ENCODE results near the gene CACNG3.
"Not testable (repeated sequence)": the region's sequence is repeated elsewhere in the genome, so short reads cannot be mapped to it uniquely, and the experiment has no call there.

Gene CACNG3

DNA sequence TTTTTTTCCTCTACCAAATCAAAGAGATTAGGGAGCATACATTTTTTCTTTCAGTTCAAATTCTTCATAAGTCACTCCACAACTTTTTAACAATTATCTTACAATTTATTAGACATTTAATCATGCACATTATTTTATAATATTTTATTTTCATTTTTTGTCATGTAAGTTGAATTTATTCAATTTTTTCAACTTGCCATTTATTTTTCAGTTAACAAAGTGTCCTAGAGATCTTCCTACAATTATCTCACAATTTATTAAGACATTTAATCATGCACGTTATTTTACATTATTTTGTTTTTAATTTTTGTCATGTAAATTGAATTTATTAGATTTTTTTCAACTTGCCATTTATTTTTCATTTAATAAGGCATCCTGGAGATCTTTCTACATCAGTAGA lies 16.2 kb downstream of the CACNG3 start:
- no peak for DNase-seq
- in situ Hi-C loops (cut with HindIII; ENCODE audit: low pct_ligation_motif_present, low pct_unique_long_range_greater_than_20kb, low sequenced_read_pairs): no loop called here

DNA sequence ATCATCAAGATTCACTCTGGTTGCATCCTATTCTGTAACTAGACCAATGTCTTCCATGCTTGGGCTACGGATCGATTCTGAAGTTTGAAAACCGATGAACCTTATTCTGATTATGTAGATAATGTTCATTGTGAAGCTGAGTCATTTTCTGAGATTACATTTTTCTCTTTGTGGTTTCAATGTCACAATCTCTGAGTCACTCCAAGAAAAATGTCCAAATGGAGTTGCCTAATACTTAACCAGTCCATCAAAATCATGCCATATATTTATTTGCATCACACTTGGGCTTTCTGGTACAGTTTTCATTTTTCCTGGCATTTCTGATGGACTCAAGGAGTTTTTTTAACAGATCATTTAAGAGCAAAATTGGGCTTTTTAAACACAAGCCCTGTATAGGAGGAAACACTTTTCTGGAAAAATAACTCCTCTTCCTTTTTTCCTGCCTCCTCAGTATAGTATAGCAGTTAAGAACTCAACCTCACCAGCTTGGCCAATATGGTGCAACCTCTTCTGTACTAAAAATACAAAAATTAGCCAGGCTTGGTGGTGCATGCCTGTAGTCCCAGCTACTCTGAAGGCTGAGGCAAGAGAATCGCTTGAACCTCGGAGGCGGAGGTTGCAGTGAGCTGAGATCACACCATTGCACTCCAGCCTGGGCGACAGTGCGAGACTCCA lies 17.5 kb downstream of the CACNG3 start:
- peak; percentile 7 for DNase-seq
- in situ Hi-C loops (cut with HindIII; ENCODE audit: low pct_ligation_motif_present, low pct_unique_long_range_greater_than_20kb, low sequenced_read_pairs): no loop called here

DNA sequence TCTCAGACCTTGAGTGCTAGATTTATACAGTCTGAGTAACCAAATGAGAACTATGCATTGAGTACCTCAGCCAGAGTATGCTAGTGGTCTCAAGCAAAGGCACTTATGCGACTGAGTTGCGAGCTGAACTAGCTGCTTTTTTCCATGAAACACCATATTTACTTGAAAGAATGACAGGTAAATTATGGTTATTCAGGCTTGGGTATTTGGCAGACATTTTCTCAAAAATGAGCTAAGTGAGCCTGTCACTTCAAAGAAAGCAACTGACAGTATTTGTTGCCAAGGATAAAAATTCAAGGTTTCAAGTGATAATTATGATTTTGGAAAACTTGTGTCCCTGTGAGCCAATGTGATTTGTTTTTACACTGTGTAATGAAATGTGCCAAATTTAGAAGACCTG lies 19.3 kb downstream of the CACNG3 start:
- DNase-seq: no peak
- in situ Hi-C loops (cut with HindIII; ENCODE audit: low pct_ligation_motif_present, low pct_unique_long_range_greater_than_20kb, low sequenced_read_pairs): no loop called here

DNA sequence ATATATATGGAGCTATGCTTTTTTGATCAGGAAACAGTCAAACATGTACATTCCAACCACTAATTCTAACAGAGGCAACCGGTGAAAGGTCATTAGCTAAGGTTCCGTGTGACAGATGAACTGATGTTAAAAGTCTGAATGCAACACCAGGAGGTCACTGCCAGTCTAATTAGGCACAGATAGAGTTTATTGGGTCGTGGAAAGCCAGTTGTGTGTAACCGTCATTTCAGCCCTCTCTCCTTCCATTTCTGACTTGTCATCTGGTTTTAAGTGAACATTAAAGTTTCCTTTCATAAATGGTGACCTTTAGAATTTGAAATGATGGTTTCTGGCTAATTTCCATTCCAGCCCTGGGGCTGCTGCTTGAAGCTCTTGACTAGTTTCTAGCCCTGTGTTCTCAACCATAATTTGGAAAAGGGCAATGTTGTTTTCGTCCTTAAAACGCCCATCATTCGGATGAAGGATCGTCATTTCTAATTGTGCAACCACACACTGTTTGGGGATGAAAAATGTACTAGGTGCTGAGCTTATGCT lies 23.9 kb downstream of the CACNG3 start:
- in situ Hi-C loops (cut with HindIII; ENCODE audit: low pct_ligation_motif_present, low pct_unique_long_range_greater_than_20kb, low sequenced_read_pairs): no loop called here
- DNase-seq: no peak

DNA sequence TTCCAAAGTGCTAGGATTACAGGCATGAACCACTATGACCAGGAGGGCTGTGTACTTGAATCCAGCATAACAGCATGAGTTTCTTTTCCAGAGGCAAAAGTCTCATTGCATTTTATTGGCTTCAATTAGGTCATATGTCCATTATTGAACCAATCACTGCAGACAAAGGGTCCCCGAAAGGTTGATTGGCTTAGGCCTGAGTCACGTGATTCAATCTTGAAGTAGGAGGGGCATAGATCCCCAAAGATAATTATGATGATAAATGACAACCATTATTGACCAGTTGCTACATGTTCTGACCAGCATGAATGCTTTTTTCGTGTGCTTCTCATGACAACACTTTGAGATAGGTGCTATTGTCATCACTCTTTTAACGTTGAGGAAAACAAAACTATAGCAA lies 25.3 kb downstream of the CACNG3 start:
- in situ Hi-C loops (cut with HindIII; ENCODE audit: low pct_ligation_motif_present, low pct_unique_long_range_greater_than_20kb, low sequenced_read_pairs): no loop called here
- no peak for DNase-seq

DNA sequence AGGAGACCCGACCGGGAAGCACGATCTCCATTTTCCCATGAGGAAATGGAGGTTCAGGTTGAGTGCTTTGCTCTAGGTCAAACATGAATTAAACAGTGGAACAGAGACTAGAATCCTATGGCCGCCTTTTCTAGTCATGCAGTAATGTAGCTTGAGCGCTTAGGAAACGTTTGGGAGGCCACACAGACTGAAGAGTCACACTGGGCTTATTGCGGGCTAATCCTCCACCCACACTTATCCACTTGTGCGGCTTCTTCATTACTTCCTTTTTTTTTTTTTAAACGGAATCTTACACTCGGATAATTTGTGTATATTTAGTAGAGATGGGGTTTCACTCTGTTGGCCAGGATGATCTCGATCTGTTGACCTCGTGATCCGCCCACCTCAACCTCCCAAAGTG lies 26.0 kb downstream of the CACNG3 start:
- in situ Hi-C loops (cut with HindIII; ENCODE audit: low pct_ligation_motif_present, low pct_unique_long_range_greater_than_20kb, low sequenced_read_pairs): no loop called here
- no peak for DNase-seq

DNA sequence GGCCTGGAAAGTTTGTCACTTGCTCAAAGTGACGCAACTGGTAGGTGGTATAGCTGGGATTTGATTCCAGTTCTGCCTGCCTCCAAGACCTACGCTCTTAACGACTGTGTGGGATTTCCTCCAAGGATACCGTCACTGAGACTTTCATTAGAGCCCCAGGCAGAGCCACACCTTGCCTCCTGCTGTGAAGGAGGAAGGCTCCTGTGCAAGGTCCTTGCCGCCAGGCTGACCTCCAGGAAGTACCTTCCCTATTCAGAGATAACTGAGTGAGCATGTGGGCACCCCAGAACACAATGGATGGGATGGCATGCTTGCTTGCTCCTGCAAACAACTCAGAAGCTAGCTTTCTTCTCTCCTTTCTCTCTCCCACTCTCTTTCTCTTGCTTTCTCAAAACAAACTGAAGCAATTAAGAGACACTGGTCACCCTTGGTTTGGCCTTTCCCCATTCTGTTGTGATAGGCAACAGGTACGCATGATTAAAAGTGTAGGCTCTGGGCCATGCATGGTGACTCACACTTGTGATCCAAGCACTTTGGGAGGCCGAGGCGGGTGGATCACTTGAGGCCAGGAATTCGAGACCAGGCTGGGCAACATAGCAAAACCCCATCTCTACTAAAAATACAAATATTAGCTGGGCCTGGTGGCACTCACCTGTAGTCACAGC lies 30.7 kb downstream of the CACNG3 start:
- in situ Hi-C loops (cut with HindIII; ENCODE audit: low pct_ligation_motif_present, low pct_unique_long_range_greater_than_20kb, low sequenced_read_pairs): no loop called here
- no peak for DNase-seq

DNA sequence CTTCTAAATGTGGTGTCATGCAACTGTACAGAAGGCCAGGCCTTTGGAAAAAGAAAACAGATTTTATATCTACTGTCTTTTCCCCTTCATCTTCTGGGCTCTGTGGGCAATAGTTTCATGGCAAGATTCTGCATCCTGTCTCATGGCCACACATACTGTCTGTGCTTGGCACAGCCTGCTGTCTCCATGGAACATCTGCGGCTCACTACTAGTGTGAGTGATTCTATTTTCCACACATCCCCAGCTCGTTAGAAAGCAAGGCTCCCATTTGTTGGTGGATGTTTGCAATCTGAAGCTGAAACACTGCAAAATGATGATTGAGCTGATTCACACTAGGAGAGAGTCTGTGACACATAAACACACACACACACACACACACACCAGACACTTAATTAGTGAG lies 32.4 kb downstream of the CACNG3 start:
- in situ Hi-C loops (cut with HindIII; ENCODE audit: low pct_ligation_motif_present, low pct_unique_long_range_greater_than_20kb, low sequenced_read_pairs): no loop called here
- no peak for DNase-seq

DNA sequence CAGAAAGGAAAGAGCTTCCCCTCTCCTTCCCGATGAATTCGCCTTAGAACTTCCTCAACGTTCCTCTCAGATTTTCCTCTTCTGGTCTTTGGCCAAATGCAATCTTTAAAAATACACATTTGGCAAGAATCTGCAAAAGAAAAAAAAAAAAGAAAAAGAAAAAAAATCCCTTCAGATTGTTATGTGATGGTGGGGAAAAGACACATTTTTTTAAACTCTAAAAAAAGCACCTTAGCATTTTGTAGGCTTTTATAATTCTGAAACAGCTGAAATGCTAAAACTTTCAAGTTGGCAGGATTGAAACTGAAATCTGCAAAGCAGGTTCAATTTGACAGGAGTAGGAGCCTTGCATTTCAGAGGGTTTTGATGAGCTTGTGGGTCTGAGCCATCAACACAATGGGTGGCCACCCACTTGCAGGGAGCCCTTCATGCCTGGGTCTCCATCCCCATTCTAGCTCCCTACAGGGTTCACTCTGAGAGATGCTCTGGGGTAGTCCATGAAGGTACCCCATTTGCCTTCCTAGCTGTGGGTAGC lies 33.1 kb downstream of the CACNG3 start:
- DNase-seq: no peak
- in situ Hi-C loops (cut with HindIII; ENCODE audit: low pct_ligation_motif_present, low pct_unique_long_range_greater_than_20kb, low sequenced_read_pairs): no loop called here

DNA sequence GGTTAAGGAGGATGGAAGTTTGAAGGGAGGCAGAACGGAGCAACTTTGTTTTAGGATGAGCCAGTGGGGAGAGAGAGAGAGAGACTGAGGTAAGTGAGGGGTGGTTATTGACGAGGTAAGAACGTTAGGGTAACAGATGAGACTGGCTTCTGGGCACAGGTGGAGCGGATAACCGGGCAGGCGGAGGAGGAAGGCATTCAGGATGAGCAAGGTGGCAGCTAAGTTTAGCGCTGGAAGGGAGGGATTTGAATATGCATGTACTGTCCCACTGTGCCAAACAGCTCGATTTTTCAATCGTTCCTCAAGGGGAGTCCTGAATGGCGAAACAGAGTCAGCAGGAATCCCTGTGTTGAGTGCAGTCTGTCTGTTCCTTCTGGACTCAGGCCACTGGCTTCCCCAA lies 35.8 kb downstream of the CACNG3 start:
- DNase-seq: no peak
- in situ Hi-C loops (cut with HindIII; ENCODE audit: low pct_ligation_motif_present, low pct_unique_long_range_greater_than_20kb, low sequenced_read_pairs): no loop called here

DNA sequence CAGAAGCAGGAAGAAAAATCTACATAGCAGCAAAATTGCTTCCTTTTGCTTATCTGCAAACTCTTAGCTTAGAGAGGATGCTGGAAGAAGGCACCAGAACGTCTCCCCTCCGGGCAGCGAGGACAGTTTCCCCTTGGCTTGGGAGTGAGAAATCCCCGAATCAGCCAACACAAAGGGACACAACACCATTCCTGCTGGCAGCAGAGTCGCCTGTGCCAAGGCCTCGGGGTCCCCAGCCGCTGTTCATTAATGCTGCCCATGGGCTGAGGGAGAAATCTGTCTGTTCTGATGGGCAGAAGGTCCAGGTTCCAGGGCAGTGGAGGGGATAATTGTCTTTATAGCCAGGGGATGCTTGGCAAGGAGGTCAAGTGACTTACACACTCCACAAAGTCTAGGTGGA lies 38.0 kb downstream of the CACNG3 start:
- in situ Hi-C loops (cut with HindIII; ENCODE audit: low pct_ligation_motif_present, low pct_unique_long_range_greater_than_20kb, low sequenced_read_pairs): no loop called here
- no peak for DNase-seq

DNA sequence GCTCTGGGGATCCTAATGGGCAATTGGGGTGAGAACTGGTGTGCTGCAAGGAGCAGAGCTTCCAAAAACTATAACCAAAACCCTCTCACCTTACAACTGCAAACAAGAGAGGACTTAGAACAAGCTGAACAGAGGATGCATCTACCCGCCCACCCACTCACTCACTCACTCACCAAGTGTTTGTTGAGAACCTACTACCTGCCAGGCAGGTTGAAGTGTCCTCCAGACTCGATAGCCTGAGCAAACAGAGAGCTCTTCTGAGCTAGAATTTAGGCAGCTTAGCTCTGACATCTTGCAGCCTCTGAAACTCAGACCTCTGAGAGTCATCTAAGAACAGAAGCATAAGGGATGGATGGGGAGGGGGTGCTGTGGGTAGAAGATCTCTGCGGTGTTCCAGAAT lies 41.2 kb downstream of the CACNG3 start:
- in situ Hi-C loops (cut with HindIII; ENCODE audit: low pct_ligation_motif_present, low pct_unique_long_range_greater_than_20kb, low sequenced_read_pairs): no loop called here
- DNase-seq: no peak

DNA sequence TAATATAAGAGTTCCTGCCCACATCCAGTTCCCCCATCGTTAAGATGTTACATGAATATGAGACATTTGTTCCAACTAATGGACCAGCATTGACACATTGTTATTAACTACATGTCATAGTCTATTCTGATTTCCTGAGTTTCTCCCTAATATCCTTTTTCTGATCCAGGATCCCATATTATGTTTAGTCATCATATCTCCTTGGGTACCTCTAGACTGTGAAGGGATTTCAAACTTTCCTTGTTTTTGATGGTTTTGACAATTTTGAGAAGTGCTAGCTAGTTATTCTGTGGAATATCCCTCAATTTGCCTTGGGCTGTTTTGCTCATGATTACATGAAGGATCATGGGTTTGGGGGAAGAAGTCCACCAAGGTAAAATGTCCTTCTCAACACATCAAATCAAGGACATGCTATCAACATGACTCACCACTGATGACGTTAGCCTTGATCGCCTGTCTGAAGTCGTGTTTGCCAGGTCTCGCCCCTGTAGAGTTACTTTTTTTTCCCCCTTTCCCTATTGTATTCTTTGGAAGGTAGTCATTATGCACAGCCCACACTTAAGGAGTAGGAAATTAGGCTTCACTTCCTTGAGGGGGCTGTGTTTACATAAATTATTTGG lies 42.5 kb downstream of the CACNG3 start:
- no peak for DNase-seq
- in situ Hi-C loops (cut with HindIII; ENCODE audit: low pct_ligation_motif_present, low pct_unique_long_range_greater_than_20kb, low sequenced_read_pairs): no loop called here

DNA sequence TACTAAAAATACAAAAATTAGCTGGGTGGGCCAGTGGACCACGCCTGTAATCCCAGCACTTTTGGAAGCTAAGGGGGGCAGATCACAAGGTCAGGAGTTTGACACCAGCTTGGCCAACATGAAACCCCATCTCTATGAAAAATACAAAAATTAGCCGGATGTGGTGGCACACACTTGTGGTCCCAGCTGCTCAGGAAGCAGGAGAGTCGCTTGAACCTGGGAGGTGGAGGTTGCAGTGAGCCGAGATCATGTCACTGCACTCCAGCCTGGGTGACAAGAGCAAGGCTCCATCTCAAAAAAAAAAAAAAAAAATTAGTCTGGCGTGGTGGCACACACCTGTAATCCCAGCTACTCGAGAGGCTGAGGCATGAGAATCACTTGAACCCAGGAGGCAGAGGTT lies 44.6 kb downstream of the CACNG3 start:
- in situ Hi-C loops (cut with HindIII; ENCODE audit: low pct_ligation_motif_present, low pct_unique_long_range_greater_than_20kb, low sequenced_read_pairs); DNase-seq: not testable (repeated sequence)

DNA sequence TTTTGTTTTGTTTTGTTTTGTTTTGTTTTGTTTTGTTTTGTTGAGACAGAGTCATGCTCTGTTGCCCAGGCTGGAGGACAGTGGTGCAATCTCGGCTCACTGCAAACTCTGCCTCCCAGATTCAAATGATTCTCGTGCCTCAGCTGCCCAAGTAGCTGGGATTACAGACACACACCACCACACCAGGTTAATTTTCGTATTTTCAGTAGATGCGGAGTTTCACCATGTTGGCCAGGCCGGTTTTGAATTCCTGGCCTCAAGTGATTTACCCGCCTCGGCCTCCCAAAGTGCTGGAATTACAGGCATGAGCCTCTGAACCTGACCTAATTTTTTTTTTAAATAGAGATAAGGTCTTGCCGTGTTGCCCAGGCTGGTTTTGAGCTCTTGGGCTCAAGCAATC lies 46.5 kb downstream of the CACNG3 start:
- in situ Hi-C loops (cut with HindIII; ENCODE audit: low pct_ligation_motif_present, low pct_unique_long_range_greater_than_20kb, low sequenced_read_pairs): no loop called here
- no peak for DNase-seq

DNA sequence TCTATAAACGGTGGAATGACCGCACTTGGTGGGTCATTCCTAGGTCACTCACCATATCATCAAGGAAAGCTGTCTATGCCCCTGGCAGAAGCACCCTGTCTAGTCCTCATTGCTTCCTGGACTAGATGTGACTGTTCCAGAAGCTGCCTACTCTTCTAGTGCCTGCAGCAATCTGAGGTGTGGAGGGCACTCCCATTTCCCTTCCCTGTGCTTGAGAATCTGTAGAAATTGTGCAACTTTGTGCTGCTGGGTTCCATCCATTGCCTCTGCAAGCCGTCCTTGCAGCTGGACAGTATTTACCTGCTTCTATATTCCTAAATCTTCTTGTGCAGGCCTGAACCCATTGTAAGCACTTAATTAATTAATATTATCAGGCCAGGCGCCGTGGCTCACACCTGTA lies 52.1 kb downstream of the CACNG3 start:
- in situ Hi-C loops (cut with HindIII; ENCODE audit: low pct_ligation_motif_present, low pct_unique_long_range_greater_than_20kb, low sequenced_read_pairs): no loop called here
- no peak for DNase-seq

DNA sequence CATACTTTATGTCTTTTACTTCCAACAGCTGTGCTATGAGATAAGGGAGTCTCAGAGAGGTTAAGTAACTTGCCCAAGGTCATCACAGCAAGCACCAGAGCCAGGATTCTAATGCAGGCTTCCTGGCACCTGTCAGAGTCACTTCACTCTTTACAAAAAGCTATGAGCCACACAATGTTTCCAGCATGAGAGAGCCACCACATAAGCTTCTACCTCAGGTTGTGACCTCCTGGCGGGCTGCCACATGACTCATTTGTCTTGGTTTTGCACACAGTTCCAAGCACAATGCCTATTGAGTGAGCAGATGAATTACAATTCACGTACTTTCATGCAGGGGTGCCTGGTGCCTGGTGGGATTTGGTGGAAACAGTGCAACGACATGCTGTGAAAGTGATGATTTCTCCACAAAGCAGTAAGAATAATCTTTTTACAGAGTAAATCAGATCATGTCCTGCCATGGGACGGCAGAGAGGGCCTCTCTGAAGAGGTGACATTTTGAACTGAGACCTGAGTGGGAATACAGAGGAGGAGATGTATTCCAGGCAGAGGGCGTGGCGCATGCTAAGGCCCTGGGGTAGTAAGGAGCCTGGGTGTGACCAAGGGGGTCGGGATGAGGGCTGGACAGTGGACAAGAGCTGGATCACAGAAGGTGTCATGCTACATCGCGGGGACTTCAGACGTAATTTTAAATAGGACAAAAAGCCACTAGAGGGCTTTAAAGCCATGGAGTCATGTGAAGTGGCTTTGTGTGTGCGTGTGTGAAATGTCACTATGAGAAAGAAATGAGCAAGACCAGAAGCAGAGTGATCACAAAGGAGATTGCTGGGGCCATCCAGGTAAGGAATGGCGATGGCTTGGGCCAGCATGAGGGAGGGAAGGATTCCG lies 53.4 kb downstream of the CACNG3 start:
- in situ Hi-C loops (cut with HindIII; ENCODE audit: low pct_ligation_motif_present, low pct_unique_long_range_greater_than_20kb, low sequenced_read_pairs): no loop called here

DNA sequence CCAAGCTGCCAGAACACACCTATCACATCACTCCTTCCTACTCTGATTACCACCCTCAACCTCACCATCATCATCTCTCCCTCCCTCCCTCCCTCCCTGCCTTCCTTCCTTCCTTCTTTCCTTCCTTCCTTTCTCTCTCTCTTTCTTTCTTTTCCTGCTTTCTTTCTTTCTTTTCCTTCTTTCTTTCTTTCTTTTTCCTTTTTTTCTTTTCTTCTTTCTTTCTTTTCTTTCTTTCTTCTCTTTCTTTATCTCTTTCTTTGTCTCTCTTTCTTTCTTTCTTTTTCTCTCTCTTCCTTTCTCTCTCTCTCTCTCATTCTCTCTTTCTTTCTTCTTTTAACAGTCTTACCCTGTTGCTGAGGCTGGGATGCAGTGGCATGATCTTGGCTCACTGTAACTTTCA lies 59.2 kb downstream of the CACNG3 start:
- in situ Hi-C loops (cut with HindIII; ENCODE audit: low pct_ligation_motif_present, low pct_unique_long_range_greater_than_20kb, low sequenced_read_pairs): no loop called here
- no peak for DNase-seq

More for the DNA sequence above, 53.4 kb downstream of the CACNG3 start:
- DNase-seq: peak; percentile 69

DNA sequence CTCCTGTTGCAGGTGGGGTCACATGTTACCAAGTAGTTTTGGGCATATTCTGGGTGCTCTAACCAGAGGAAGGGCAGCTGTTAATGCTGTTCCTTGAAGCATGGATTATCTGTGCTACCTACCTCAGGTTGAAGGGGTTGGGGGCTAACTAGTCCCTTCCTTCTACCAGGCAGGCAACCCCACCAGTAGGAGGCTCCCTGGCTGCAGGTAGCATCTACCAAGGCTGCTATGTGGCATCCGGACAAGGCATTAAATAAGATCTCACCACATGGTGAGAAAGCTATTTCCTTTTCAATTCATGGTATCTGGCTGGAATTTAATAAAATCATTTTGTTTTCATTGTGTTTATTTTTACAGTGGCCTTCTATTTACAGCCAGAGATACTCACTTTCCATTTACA lies 62.5 kb downstream of the CACNG3 start:
- in situ Hi-C loops (cut with HindIII; ENCODE audit: low pct_ligation_motif_present, low pct_unique_long_range_greater_than_20kb, low sequenced_read_pairs): no loop called here
- no peak for DNase-seq

Measured in ACHN (cell line).